Measurements from ENCODE around the gene ARHGAP28.

ARHGAP28 gene

DNA sequence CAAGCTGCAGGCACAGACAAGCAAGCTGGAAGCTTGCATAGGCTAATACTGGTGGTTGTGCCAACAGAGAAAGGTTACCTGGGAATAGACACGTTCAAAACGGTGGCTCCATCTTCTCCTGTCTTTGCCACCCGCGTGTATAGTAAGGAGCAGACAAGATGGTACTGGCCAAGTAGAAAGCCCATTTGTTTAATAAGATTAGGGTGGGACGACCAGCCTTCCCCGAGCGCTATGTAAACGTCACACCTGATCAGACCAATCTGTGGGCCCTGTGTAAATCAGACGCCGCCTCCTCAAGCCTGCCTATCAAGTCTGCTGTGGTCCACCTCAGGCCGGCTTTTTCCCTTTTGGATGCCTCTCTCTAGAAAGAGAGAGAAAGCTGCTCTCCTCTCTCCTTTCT lies 198.8 kb downstream of the ARHGAP28 start:
- Histone ChIP-seq H3K4ac (ENCODE audit: low read depth in 1 of 2, low read length in 2 of 2) (no peak overlapping the region), H3K23ac (ENCODE audit: low read length in 2 of 2) (no peak overlapping the region), H2BK120ac (ENCODE audit: low read depth, low read length) (no peak overlapping the region), H3K14ac (ENCODE audit: low read length in 2 of 2) (no peak overlapping the region), H3K79me1 (replicated peaks; ENCODE audit: low read length, poor library complexity, severe bottlenecking) (no peaks in the 10 kb centered on the region), H3K27me3 (ENCODE audit: control insufficient read depth in 1 of 2, insufficient read depth in 1 of 2, low read length in 2 of 2) (no peaks in the 10 kb centered on the region), H3K4me2 (ENCODE audit: low read length, poor library complexity, severe bottlenecking) (no peak overlapping the region), H2AK5ac (ENCODE audit: low read length, severe bottlenecking) (no peak overlapping the region), H3K18ac (ENCODE audit: low read depth in 1 of 2, low read length in 2 of 2) (no peak overlapping the region), H4K8ac (ENCODE audit: low read length) (no peak overlapping the region), H2BK5ac (ENCODE audit: low read depth, low read length, poor library complexity, severe bottlenecking) (no peak overlapping the region), H2BK12ac (ENCODE audit: low read length in 2 of 2) (no peak overlapping the region), H3K4me3 (ENCODE audit: insufficient read depth in 1 of 2, low read depth in 1 of 2, low read length in 2 of 2) (no peak overlapping the region), H3K9ac (ENCODE audit: low read length) (no peak overlapping the region), H2BK15ac (ENCODE audit: low read depth, poor library complexity, severe bottlenecking) (no peak overlapping the region), H4K91ac (ENCODE audit: low read length) (no peak overlapping the region), H2AFZ (ENCODE audit: low read depth, low read length) (no peak overlapping the region), H3K27ac (ENCODE audit: low read length, poor library complexity, severe bottlenecking) (no peak overlapping the region), H3K9me3 (ENCODE audit: control insufficient read depth, low read length) (no peaks in the 10 kb centered on the region), H3K36me3 (ENCODE audit: control insufficient read depth in 1 of 2, insufficient read depth in 2 of 2, low read depth in 1 of 2, low read length in 2 of 2) (no peaks in the 10 kb centered on the region), H3K4me1 (ENCODE audit: control insufficient read depth, insufficient read depth, low read depth, low read length) (peaks cover 4% of the 10 kb centered on the region)
- DNase-seq = no peak
- 89% methylated on average over 11 of the region's 11 CpGs for WGBS

DNA sequence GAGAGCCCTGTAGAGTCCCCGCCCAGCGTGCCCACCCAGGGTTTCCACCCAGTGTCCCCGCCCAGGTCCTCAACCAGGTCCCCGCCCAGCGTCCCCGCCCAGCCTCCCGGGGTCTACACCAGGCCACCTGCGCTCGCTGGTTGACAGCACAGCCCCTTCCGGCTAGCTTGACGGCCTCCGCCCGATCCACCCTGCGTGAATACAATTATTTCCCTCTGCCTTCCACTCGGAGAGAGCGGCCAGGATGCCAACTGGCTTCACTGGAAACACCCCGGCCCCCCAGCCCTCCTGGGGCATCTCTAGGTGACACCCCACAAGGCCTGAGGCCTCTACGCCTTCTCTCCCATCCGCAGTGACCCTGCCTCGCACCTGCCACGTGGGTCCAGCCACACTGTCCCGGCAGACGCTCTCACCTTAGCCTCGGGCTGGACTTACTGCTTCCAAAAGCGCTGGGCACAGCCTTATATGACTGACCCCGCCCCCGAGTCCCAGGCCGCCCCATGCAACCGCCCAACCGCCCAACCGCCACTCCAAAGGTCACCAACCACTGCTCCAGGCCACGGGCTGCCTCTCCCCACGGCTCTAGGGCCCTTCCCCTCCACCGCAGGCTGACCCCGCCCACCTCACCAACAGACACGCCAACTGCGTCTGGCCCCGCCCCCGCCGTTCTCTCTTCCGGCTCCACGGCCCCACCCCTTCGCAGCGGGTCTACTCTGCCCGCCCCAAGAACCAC lies 200.0 kb downstream of the ARHGAP28 start:
- no peak overlapping the region for H2BK120ac ChIP-seq (ENCODE audit: low read depth, low read length)
- no peak overlapping the region for H4K8ac ChIP-seq (ENCODE audit: low read length)
- no peak overlapping the region for H2BK5ac ChIP-seq (ENCODE audit: low read depth, low read length, poor library complexity, severe bottlenecking)
- no peak for DNase-seq
- no peak overlapping the region for H2BK12ac ChIP-seq (ENCODE audit: low read length in 2 of 2)
- H2AK5ac ChIP-seq (ENCODE audit: low read length, severe bottlenecking) = no peak overlapping the region
- peaks cover 4% of the 10 kb centered on the region for H3K4me1 ChIP-seq (ENCODE audit: control insufficient read depth, insufficient read depth, low read depth, low read length)
- H2AFZ ChIP-seq (ENCODE audit: low read depth, low read length) = no peak overlapping the region
- no peaks in the 10 kb centered on the region for H3K9me3 ChIP-seq (ENCODE audit: control insufficient read depth, low read length)
- no peak overlapping the region for H3K23ac ChIP-seq (ENCODE audit: low read length in 2 of 2)
- H3K9ac ChIP-seq (ENCODE audit: low read length) = no peak overlapping the region
- WGBS = 88% methylated on average over 44 of the region's 45 CpGs
- no peaks in the 10 kb centered on the region for H3K79me1 ChIP-seq (replicated peaks; ENCODE audit: low read length, poor library complexity, severe bottlenecking)
- H3K36me3 ChIP-seq (ENCODE audit: control insufficient read depth in 1 of 2, insufficient read depth in 2 of 2, low read depth in 1 of 2, low read length in 2 of 2) = no peaks in the 10 kb centered on the region
- H3K4me3 ChIP-seq (ENCODE audit: insufficient read depth in 1 of 2, low read depth in 1 of 2, low read length in 2 of 2) = no peak overlapping the region
- no peak overlapping the region for H3K27ac ChIP-seq (ENCODE audit: low read length, poor library complexity, severe bottlenecking)
- no peak overlapping the region for H3K18ac ChIP-seq (ENCODE audit: low read depth in 1 of 2, low read length in 2 of 2)
- H3K27me3 ChIP-seq (ENCODE audit: control insufficient read depth in 1 of 2, insufficient read depth in 1 of 2, low read length in 2 of 2) = no peaks in the 10 kb centered on the region
- no peak overlapping the region for H4K91ac ChIP-seq (ENCODE audit: low read length)
- no peak overlapping the region for H2BK15ac ChIP-seq (ENCODE audit: low read depth, poor library complexity, severe bottlenecking)
- no peak overlapping the region for H3K14ac ChIP-seq (ENCODE audit: low read length in 2 of 2)
- no peak overlapping the region for H3K4me2 ChIP-seq (ENCODE audit: low read length, poor library complexity, severe bottlenecking)
- no peak overlapping the region for H3K4ac ChIP-seq (ENCODE audit: low read depth in 1 of 2, low read length in 2 of 2)

DNA sequence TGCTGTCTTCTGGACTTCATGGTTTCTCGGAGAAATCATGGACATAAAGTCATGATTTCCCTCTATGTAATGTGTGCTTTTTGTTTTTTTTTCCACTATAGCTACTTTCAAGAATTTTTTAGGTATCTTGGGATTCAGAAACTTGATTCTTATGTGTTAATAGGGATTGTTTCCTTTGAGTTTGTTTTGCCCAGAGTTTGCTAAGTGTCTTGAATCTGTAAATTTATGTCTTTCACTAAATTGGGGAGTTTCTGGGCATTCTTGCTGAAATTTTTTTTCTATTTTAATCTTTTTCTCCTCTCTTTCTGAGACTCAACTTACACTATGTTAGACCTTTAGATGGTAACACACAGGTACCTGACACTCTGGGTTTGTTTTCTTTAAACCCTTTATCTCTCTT lies 205.3 kb downstream of the ARHGAP28 start:
- Histone ChIP-seq H3K9me3 (ENCODE audit: control insufficient read depth, low read length) (no peaks in the 10 kb centered on the region), H3K27ac (ENCODE audit: low read length, poor library complexity, severe bottlenecking) (no peak overlapping the region), H3K79me1 (replicated peaks; ENCODE audit: low read length, poor library complexity, severe bottlenecking) (no peaks in the 10 kb centered on the region), H3K4me3 (ENCODE audit: insufficient read depth in 1 of 2, low read depth in 1 of 2, low read length in 2 of 2) (no peak overlapping the region), H3K27me3 (ENCODE audit: control insufficient read depth in 1 of 2, insufficient read depth in 1 of 2, low read length in 2 of 2) (no peaks in the 10 kb centered on the region), H2BK15ac (ENCODE audit: low read depth, poor library complexity, severe bottlenecking) (no peak overlapping the region), H3K14ac (ENCODE audit: low read length in 2 of 2) (no peak overlapping the region), H4K91ac (ENCODE audit: low read length) (no peak overlapping the region), H3K23ac (ENCODE audit: low read length in 2 of 2) (no peak overlapping the region), H3K9ac (ENCODE audit: low read length) (no peak overlapping the region), H2AK5ac (ENCODE audit: low read length, severe bottlenecking) (no peak overlapping the region), H2BK5ac (ENCODE audit: low read depth, low read length, poor library complexity, severe bottlenecking) (no peak overlapping the region), H3K4ac (ENCODE audit: low read depth in 1 of 2, low read length in 2 of 2) (no peak overlapping the region), H3K36me3 (ENCODE audit: control insufficient read depth in 1 of 2, insufficient read depth in 2 of 2, low read depth in 1 of 2, low read length in 2 of 2) (no peaks in the 10 kb centered on the region), H2AFZ (ENCODE audit: low read depth, low read length) (no peak overlapping the region), H3K18ac (ENCODE audit: low read depth in 1 of 2, low read length in 2 of 2) (no peak overlapping the region), H4K8ac (ENCODE audit: low read length) (no peak overlapping the region), H2BK12ac (ENCODE audit: low read length in 2 of 2) (no peak overlapping the region), H3K4me2 (ENCODE audit: low read length, poor library complexity, severe bottlenecking) (no peak overlapping the region), H3K4me1 (ENCODE audit: control insufficient read depth, insufficient read depth, low read depth, low read length) (peaks cover under 1% of the 10 kb centered on the region), H2BK120ac (ENCODE audit: low read depth, low read length) (no peak overlapping the region)
- WGBS = no CpG with 5 or more reads among the region's 1 CpG
- no peak for DNase-seq

DNA sequence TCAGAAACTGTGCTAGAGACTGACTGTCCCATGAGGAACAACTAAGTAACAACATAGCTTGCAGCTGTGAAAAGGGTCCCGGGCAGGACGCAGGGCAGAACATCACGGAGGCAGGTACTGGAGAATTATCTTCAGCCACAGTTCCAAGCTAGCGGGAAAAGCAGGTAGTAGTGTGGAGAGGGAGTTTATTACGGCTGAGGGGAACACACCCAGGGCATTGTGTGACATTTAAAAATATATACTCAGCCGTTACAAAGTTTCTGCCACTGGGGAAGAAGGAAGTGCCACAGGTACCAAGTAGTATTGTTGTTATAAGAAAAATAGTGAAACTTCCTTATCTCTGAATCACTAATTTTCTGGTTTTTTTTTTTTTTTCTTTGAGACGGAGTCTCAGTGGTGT lies 208.5 kb downstream of the ARHGAP28 start:
- H3K9ac ChIP-seq (ENCODE audit: low read length) = no peak overlapping the region
- H3K18ac ChIP-seq (ENCODE audit: low read depth in 1 of 2, low read length in 2 of 2) = no peak overlapping the region
- no peak overlapping the region for H3K4me3 ChIP-seq (ENCODE audit: insufficient read depth in 1 of 2, low read depth in 1 of 2, low read length in 2 of 2)
- H2BK120ac ChIP-seq (ENCODE audit: low read depth, low read length) = no peak overlapping the region
- H3K27me3 ChIP-seq (ENCODE audit: control insufficient read depth in 1 of 2, insufficient read depth in 1 of 2, low read length in 2 of 2) = peaks cover 0 to 3% of the 10 kb centered on the region in 2 experiments
- H3K9me3 ChIP-seq (ENCODE audit: control insufficient read depth, low read length) = no peaks in the 10 kb centered on the region
- H2BK15ac ChIP-seq (ENCODE audit: low read depth, poor library complexity, severe bottlenecking) = no peak overlapping the region
- no peak overlapping the region for H3K4ac ChIP-seq (ENCODE audit: low read depth in 1 of 2, low read length in 2 of 2)
- H3K4me1 ChIP-seq (ENCODE audit: control insufficient read depth, insufficient read depth, low read depth, low read length) = no peaks in the 10 kb centered on the region
- no peak overlapping the region for H3K4me2 ChIP-seq (ENCODE audit: low read length, poor library complexity, severe bottlenecking)
- no peak overlapping the region for H2BK5ac ChIP-seq (ENCODE audit: low read depth, low read length, poor library complexity, severe bottlenecking)
- DNase-seq = no peak
- H4K8ac ChIP-seq (ENCODE audit: low read length) = no peak overlapping the region
- peaks cover 0 to 19% of the 10 kb centered on the region in 2 experiments for H3K36me3 ChIP-seq (ENCODE audit: control insufficient read depth in 1 of 2, insufficient read depth in 2 of 2, low read depth in 1 of 2, low read length in 2 of 2)
- 85% methylated on average over 5 of the region's 7 CpGs for WGBS
- H2AFZ ChIP-seq (ENCODE audit: low read depth, low read length) = no peak overlapping the region
- no peak overlapping the region for H2BK12ac ChIP-seq (ENCODE audit: low read length in 2 of 2)
- no peak overlapping the region for H3K23ac ChIP-seq (ENCODE audit: low read length in 2 of 2)
- H2AK5ac ChIP-seq (ENCODE audit: low read length, severe bottlenecking) = no peak overlapping the region
- H4K91ac ChIP-seq (ENCODE audit: low read length) = no peak overlapping the region
- no peaks in the 10 kb centered on the region for H3K79me1 ChIP-seq (replicated peaks; ENCODE audit: low read length, poor library complexity, severe bottlenecking)
- H3K27ac ChIP-seq (ENCODE audit: low read length, poor library complexity, severe bottlenecking) = no peak overlapping the region
- no peak overlapping the region for H3K14ac ChIP-seq (ENCODE audit: low read length in 2 of 2)
